Measurements from ENCODE around the gene VPS16. TPM values are rescaled to one million over a fixed set of nuclear protein-coding genes. Genes with fewer than 3 reads are reported as not detected.
"Not testable (repeated sequence)": the region's sequence is repeated elsewhere in the genome, so short reads cannot be mapped to it uniquely, and the experiment has no call there.

VPS16 gene
- total and polyA plus RNA-seq, 8 donors: 19.2 to 93.4 (median 23.8) TPM

DNA sequence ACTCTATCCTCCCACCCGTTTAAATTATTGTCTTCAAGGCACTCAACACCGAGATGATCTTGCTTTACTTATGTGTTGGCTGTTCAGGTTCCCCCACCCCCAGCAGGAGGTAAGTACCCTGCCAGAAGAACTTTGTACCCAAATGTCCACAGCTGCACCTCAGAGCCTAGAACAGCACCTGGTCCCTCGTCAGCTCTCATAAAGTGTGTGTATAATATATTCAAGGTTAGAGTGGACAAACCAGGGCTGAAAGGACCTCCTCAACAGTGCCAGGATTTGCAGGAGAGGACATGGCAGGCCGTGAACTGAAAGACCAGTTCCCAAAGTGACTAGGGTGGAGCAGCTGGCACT is 34.2 kb upstream of the VPS16 start:
- Histone ChIP-seq H3K9me3 (no peaks in the 10 kb centered on the region), H3K4me1 (no peaks in the 10 kb centered on the region), H3K27ac (no peak overlapping the region), H3K27me3 (peaks cover 0 to 10% (median 4%) of the 10 kb centered on the region in 4 donors), H3K4me3 (no peak overlapping the region), H3K36me3 (no peaks in the 10 kb centered on the region)
- WGBS, 2 donors: 15 to 18% methylated on average over 4 of the region's 4 CpGs
- no peak for TF ChIP-seq CTCF (IDR thresholded peaks at IDR 0.05)
- DNase-seq (no peak), ATAC-seq (peak in 1 of 4 donors; percentile 15), FAIRE-seq (no peak)
- intact Hi-C loops (cut with DNase I): no loop called here

DNA sequence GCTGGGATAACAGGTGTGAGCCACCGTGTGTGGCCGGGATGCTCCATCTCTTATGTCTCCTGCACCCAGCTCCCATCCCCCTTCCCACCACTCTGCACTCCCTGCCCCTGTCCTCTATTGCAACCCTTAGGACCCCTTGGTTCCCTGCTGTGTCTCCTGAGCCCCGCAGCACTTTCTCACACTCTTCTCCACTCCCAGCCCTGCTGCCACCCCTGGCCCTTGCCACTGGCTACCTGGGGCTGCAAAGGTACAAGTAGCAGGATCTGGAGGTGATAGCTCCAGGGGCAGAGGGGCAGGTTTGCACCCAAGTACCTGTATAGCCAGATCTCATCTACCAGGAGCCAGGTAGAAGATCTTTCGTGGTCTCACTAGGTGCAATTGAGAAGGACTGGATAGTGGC is 33.5 kb upstream of the VPS16 start:
- peaks cover 0 to 12% (median 4%) of the 10 kb centered on the region in 4 donors for H3K27me3 ChIP-seq
- no peak overlapping the region for H3K27ac ChIP-seq
- FAIRE-seq: no peak

DNA sequence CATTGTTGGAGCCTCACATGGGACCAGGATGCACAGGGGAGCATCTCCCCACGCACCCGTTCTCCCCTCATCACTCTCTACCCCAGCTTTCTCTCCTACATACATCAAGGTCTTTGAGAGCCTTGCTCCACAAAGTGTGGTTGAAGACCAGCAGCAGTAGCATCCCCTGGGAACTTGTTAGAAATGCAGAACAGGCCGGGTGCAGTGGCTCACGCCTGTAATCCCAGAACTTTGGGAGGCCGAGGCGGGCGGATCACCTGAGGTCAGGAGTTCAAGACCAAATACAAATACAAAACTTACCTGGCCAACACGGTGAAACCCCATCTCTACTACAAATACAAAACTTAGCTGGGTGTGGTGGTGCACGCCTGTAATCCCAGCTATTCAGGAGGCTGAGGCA is 32.6 kb upstream of the VPS16 start:
- WGBS, 2 donors: 61 to 71% methylated on average over 9 of the region's 9 CpGs
- intact Hi-C loops (cut with DNase I); H3K4me3 ChIP-seq; ATAC-seq; H3K9me3 ChIP-seq; FAIRE-seq; DNase-seq; H3K4me1 ChIP-seq; H3K27ac ChIP-seq; H3K36me3 ChIP-seq: not testable (repeated sequence)
- H3K27me3 ChIP-seq: peaks cover 0 to 17% (median 3%) of the 10 kb centered on the region in 4 donors

More for the DNA sequence above, 33.5 kb upstream of the VPS16 start:
- WGBS, 2 donors: 68 to 86% methylated on average over 4 of the region's 4 CpGs
- intact Hi-C loops (cut with DNase I): no loop called here
- no peak for ATAC-seq
- H3K9me3 ChIP-seq: no peaks in the 10 kb centered on the region
- DNase-seq: no peak
- no peak overlapping the region for H3K4me3 ChIP-seq
- H3K36me3 ChIP-seq: no peaks in the 10 kb centered on the region
- no peaks in the 10 kb centered on the region for H3K4me1 ChIP-seq
- TF ChIP-seq CTCF (IDR thresholded peaks at IDR 0.05): no peak

- Histone ChIP-seq H3K27me3 (peaks cover 0 to 12% (median 3%) of the 10 kb centered on the region in 4 donors), H3K36me3 (no peaks in the 10 kb centered on the region), H3K4me3 (no peak overlapping the region), H3K27ac (no peak overlapping the region), H3K4me1 (no peaks in the 10 kb centered on the region), H3K9me3 (no peaks in the 10 kb centered on the region)
- TF ChIP-seq CTCF (IDR thresholded peaks at IDR 0.05): no peak
- intact Hi-C loops (cut with DNase I): no loop called here
- ATAC-seq (no peak), DNase-seq (no peak), FAIRE-seq (no peak)
- 86 to 88% methylated on average over 10 of the region's 10 CpGs for WGBS, 2 donors
Measured at GRCh38 chr20:2809690-2810089, 30.9 kb upstream of the VPS16 start.

- H3K27ac ChIP-seq: no peak overlapping the region
- H3K27me3 ChIP-seq: peaks cover 0 to 11% (median 0%) of the 10 kb centered on the region in 4 donors
- 57 to 62% methylated on average over 3 of the region's 3 CpGs for WGBS, 2 donors
- ATAC-seq (no peak), DNase-seq (no peak), FAIRE-seq (no peak)
- intact Hi-C loops (cut with DNase I): no loop called here
- H3K36me3 ChIP-seq: no peaks in the 10 kb centered on the region
- TF ChIP-seq CTCF (IDR thresholded peaks at IDR 0.05): no peak
- H3K4me1 ChIP-seq: no peaks in the 10 kb centered on the region
- H3K4me3 ChIP-seq: no peak overlapping the region
- H3K9me3 ChIP-seq: no peaks in the 10 kb centered on the region
Measured at GRCh38 chr20:2812189-2812588, 28.4 kb upstream of the VPS16 start.

Data from pancreas (tissue), 10 donors.